DMS 273 treated with DMSO at 0.1 percent for 48 hours (cell line): Measurements from ENCODE around the gene KIT.
"Not testable (repeated sequence)": the region's sequence is repeated elsewhere in the genome, so short reads cannot be mapped to it uniquely, and the experiment has no call there.

Experiments used
- DNase-seq: peaks from one replicate; lab custom pipeline; 2025; lab: John Stamatoyannopoulos, UW

The KIT gene

GRCh38 chr4:54657551-54658251 is at the start of gene KIT:
KIT (plus strand) TSS chr4:54657957; CDS start chr4:54658015, 58 bp downstream.
- no peak for DNase-seq

DNA sequence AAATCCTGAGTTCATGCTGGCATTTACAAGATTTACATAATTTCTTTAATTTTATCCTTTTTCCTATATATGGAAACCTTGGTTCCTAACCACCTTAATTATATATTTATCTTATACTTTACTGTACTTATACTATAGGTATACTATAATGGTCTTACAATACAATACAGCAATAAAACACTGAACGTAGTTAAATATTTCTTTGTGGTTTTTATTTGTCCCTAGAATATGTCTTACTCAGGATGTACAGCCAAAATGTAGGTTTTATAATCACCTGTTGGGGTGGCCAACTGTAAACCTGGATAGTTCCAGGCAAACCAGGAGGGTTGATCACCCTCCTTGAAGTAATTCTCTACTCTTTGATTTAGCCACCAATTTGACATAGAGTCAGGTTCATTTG is 48.4 kb upstream of the KIT start:
- DNase-seq = no peak

DNA sequence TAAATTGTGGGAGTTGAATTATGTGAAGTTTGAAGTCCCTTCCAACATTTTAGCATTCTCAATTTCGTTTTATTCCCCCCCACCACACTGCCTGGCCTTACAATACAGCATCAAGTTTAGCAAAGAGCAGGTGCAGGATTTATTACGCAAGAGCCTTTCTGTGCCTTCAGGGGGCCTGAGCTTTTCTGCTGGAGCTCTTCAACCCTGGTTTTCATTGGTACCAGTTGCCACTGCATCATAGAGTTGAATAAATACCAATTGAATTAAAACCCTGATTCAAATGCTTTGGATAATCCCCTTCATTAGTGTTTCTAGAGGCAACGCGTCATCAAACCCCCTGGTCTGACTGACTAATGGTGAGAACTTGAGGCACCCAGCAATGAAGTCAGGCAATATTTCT is 43.6 kb upstream of the KIT start:
- DNase-seq = no peak

DNA sequence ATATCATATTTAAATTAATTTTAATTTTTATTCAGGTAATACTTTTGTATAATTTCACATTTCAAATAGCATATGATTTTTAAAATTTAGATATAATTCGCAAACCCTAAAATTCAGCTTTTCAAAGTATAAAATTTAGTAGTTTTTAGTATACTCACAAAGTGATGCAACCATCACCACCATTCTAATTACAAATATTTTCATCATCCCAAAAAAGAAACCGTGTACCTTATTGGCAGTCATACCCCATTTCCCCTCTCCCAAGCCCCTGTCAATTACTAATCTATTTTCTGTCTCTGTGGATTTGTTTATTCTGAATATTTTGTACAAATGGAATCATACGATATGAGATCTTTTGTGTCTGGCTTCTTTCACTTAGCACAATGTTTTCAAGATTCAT is 37.0 kb upstream of the KIT start:
- no peak for DNase-seq

DNA sequence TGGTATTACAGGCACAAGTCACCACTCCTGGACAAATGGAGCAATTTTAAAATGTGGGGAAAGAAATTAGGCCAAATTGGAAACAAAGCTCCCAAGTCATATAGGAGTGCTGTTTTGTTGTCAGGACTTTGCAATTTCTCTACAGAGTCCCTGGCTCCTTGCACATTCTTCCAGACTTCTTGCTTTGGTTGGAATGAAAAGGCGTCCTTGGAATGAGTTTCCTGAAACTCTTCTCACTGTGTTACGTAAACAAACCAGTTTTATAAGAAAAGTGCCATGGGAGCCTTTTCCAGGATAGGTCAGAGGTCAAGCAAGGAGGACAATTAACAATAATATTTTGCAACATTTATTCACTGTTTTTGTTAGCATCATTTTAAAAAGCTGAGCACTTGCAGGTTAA is 32.4 kb upstream of the KIT start:
- DNase-seq = no peak

DNA sequence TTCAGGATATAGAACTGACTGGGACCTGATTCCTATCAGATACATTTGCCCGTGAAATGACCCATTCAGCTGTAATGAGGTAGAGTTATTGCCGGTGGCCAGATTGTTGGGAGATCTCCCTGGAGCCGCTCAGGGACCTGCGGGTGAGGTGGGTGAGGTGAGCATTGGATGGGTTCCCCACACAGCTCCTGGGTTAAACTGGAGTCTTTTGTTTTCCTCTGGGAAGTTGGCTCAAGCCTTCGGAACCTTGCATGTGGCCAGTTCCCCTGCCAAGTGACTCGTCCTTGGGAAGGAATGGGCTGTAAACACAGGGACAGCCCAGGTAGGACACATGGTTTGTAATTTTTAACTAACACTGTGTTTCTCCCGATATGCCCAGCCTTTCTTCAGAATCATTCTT is 31.6 kb upstream of the KIT start:
- DNase-seq = no peak

DNA sequence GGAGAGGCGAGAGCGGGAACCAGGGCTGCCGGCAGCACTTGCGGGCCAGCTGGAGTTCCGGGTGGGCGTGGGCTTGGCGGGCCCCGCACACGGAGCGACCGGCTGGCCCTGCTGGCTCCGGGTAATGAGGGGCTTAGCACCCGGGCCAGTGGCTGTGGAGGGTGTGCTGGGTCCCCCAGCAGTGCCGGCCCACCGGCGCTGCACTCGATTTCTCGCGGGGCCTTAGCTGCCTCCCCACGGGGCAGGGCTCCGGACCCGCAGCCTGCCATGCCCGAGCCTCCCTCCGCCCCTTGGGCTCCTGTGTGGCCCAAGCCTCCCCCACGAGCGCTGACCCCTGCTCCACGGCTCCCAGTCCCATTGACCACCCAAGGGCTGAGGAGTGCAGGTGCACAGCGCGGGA is 25.2 kb upstream of the KIT start:
- no peak for DNase-seq

GRCh38 chr4:54633102-54633740 is 24.5 kb upstream of the KIT start:
- DNase-seq = not testable (repeated sequence)

GRCh38 chr4:54635318-54635717 is 22.4 kb upstream of the KIT start:
- DNase-seq = no peak

DNA sequence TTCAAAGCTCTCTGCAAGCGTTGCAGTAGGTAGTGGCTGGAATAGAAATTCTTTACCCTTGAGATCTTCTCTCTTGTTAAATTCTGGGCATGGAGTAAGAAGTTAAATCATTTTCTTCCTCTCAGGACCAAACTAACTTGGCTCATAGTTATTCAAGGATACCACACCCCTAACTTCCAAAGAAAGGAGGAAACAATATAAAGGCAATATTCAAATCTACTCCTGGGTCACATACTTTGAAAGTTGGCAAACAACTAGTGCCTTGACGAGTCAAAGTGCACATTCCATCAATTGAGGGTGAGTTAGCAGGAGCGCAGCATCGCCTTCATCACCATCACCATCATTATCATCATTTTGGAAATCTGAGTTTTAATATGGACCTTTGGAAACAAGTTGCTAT is 20.4 kb upstream of the KIT start:
- DNase-seq = no peak

DNA sequence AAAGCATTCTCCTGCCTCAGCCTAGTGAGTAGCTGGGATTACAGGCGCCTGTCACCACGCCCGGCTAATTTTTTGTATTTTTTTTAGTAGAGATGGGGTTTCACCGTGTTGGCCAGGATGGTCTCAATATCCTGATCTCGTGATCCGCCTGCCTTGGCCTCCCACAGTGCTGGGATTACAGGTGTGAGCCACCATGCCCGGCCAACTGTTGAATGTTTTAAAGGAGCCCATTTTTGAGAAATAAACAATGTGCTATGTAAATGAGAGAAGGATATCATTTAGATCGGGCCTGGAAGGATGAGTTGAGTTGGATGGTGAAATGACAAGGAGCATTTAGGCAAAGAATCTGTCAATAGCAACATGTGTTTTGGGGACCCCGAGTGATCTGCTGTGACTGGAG is 16.7 kb upstream of the KIT start:
- DNase-seq = not testable (repeated sequence)

- DNase-seq = no peak
These were observed 14.6 kb upstream of the KIT start for GRCh38 chr4:54643172-54643571.

GRCh38 chr4:54643958-54644751 is 13.6 kb upstream of the KIT start:
- DNase-seq = no peak

DNA sequence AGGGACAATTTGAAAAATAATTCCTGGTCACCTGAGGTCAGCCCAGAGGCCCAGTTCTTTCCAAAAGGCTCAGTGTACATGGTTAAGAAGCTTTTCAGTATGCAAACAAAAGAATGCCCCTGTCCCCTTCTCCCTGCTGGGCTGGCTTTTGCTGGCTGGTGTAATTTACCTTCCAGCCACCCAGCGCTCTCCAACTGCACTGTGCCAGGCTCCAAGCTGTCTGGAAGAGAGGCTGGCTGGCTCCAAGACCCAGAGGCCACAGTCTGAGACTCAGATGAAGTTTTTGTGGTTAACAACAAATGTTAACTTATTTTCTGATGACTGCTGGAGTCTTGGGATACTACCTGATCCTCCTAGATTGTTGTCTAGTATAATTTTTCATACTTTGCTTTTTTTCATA is 11.9 kb upstream of the KIT start:
- no peak for DNase-seq

DNA sequence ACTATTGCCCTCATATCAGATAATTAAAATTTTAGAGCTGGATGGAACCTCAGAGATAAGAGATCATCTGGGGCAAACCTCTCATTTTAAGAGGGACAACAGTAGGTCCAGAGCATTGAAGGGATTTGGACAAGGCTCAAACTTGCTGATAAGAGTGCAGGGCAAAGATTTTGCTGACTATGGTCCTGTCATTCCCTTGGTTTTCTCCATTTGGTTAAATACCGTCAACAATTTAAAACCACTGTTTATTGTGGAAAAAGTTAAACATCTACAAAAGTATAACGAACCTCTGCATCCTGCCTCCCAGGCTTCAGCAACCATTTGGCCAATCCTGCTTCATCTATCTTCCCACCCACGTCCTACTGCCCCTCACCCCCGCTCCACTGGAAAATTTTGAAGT is 10.7 kb upstream of the KIT start:
- no peak for DNase-seq

- DNase-seq = no peak
These were observed 6.7 kb upstream of the KIT start for GRCh38 chr4:54651050-54651449.

- DNase-seq = no peak
These were observed 3.0 kb upstream of the KIT start for GRCh38 chr4:54654753-54655152.

DNA sequence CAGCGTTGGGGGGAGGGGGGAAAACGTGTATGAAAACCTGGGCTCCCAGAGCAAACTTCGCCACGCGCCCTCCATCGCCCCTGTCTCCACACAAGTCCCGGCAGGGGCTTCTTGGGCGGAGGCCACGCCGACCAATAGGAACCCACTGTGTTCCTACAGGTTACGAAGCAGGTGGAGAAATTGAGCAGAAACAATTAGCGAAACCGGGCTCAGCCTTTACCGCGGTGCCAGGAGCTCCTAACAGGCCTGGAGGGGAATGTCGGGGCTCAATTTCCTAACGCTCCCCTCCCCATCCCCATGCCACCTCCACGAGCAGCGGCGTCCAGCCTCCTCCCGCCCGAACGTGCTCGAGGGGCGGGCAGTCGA is 589 bp upstream of the KIT start:
- no peak for DNase-seq

DNA sequence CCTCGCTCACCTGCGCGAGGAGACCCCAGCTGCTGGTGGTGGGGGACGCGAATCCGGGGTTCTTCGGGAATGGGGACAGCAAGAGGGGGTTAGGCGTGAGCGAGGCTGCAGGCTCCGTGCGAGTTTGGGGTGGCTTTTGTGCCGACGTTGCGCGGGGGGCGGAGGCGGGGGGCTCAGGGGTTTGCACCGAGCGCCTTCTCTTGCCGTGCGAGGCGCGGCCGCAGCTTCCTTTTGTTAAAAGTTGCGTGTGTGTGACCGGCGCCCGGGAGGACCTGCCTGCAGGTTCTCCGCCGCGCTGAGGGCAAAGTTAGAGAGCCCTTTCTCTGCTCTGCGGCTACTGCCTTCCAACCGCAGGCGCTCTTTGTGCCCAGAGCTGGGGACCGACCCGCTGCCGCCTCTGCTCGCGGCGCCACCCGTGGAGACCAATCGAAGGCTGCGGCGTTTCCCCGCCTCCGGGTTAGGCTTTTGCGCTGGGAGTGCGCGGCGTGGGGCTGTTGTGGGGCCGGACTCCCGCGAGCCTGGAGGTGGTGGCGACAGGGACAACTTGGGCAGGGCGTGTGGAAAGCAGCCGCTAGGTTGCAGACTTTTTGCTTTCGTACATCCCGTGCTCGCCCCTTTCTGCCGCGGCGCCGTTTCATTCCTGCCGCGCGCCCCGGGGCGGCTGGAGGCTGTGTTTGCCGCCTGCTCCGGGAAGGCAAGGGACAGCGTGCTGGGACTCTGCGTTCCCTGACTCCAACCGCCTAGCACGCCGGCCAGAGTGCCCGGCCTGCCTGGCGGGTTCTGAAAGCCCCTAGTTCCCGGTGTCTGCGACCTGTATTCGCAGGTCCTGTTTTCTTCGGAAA is 716 bp downstream of the KIT start:
- DNase-seq = no peak

- DNase-seq = no peak
These were observed 1.6 kb downstream of the KIT start for GRCh38 chr4:54659313-54659712.

DNA sequence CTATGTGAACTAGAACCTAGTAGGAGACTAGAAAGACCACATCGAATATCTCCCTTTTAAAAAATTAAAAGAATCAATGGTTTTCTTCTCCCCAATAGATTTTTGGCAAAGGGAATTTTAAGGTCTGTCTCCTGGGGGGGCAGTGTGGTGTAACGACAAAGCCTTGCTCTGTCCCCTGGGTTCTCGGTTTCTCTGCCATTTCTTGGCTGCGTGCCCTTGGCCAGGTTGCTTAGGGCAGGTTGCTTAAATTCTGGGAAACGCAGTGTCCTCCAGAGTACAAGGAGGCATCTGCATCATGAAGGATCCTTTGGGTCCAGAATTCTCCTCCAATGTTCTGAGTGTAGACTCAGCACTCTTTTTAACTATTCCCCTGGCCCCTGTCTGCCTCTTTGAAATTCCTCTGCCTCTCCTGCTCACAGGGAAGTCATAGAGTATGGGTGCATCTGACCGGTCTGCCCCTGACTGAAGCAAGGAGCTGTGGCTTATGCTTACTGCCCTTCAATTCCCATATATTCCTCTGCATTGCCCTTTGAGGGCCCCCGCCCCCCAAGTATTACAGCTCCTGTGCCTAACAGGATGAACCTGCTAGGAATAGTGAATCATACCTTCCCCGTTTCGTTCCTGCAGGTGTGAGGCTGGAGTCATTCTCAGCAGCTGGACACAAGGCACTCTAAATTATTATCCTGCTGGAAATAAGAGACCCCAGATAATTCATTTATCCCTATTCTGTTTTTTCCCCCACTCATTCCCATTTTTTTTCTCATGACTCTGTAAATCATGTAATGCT is 2.2 kb downstream of the KIT start:
- no peak for DNase-seq

DNA sequence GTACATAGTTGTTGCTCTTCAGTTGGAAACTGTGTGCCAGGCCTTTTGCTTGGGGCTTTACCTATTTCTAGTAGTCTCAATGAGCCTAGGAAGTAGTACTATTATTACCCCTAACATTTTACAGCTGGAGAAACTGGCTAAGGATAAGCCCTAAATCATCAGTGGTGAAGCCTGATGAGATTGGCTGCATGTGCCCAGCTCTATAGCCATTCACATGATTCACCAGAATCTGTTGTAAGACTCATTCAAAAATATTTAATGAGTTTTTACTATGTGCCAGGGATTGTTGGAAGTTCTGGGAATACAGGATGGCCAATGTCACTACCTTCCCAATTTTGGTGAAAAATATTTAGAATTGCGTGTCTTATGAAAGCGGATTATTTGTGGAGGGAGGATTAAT is 2.8 kb downstream of the KIT start:
- DNase-seq = no peak
